Measurements from ENCODE around the gene AFF1. TPM values are rescaled to one million over a fixed set of nuclear protein-coding genes. Genes with fewer than 3 reads are reported as not detected.

Gene AFF1
- total RNA-seq, 1 donor = 21.9 TPM

- DNase-seq (ENCODE audit: low read depth) = no peak
- no peak overlapping the region for H3K4me3 ChIP-seq (ENCODE audit: low read depth, low read length)
- no peak for TF ChIP-seq CTCF (IDR thresholded peaks at IDR 0.05; ENCODE audit: insufficient read depth, low read length)
Measured at GRCh38 chr4:87097075-87097474, 162.3 kb downstream of the AFF1 start.

GRCh38 chr4:87100168-87100567 lies 165.4 kb downstream of the AFF1 start:
- DNase-seq (ENCODE audit: low read depth) = no peak
- no peak for TF ChIP-seq CTCF (IDR thresholded peaks at IDR 0.05; ENCODE audit: insufficient read depth, low read length)
- no peak overlapping the region for H3K4me3 ChIP-seq (ENCODE audit: low read depth, low read length)

- DNase-seq (ENCODE audit: low read depth) = peak; percentile 46
Measured at GRCh38 chr4:87101543-87102199, 166.9 kb downstream of the AFF1 start.

GRCh38 chr4:87103086-87103485 lies 168.3 kb downstream of the AFF1 start:
- DNase-seq (ENCODE audit: low read depth) = no peak
- H3K4me3 ChIP-seq (ENCODE audit: low read depth, low read length) = no peak overlapping the region
- no peak for TF ChIP-seq CTCF (IDR thresholded peaks at IDR 0.05; ENCODE audit: insufficient read depth, low read length)

More at GRCh38 chr4:87101543-87102199, 166.9 kb downstream of the AFF1 start:
- no peak overlapping the region for H3K4me3 ChIP-seq (ENCODE audit: low read depth, low read length)
- TF ChIP-seq CTCF (IDR thresholded peaks at IDR 0.05; ENCODE audit: insufficient read depth, low read length) = no peak

GRCh38 chr4:87103691-87104187 lies 168.9 kb downstream of the AFF1 start:
- TF ChIP-seq CTCF (IDR thresholded peaks at IDR 0.05; ENCODE audit: insufficient read depth, low read length) = no peak
- H3K4me3 ChIP-seq (ENCODE audit: low read depth, low read length) = no peak overlapping the region
- DNase-seq (ENCODE audit: low read depth) = peak; percentile 87

GRCh38 chr4:87105101-87105845 lies 170.5 kb downstream of the AFF1 start:
- DNase-seq (ENCODE audit: low read depth) = no peak
- no peak overlapping the region for H3K4me3 ChIP-seq (ENCODE audit: low read depth, low read length)
- TF ChIP-seq CTCF (IDR thresholded peaks at IDR 0.05; ENCODE audit: insufficient read depth, low read length) = no peak

All from fibroblast of the aortic adventitia (primary cell).